ENCODE results near the gene GRAMD1A.

- no peak for TF ChIP-seq CTCF (IDR thresholded peaks at IDR 0.05; ENCODE audit: low read depth, low read length)
- no peak for TF ChIP-seq MAX (IDR thresholded peaks at IDR 0.05; ENCODE audit: low read depth, low read length)
Observed at GRCh38 chr19:35062942-35063341, 62.8 kb downstream of the GRAMD1A start.

All from NB4 (cell line).